ENCODE data around the gene TPI1. TPM values are rescaled to one million over a fixed set of nuclear protein-coding genes. Genes with fewer than 3 reads are reported as not detected.

TPI1 gene
- total and polyA plus RNA-seq, 2 of the 8 experiments (the other 6 are each of a cell fraction or from before 2014, with no cell fraction given) = 910 to 3,018 TPM

- peaks cover 0 to 6% (median 0%) of the 10 kb centered on the region in 4 experiments; a peak in 1 of 7 replicates for H3K4me1 ChIP-seq (replicated peaks in 1 of 4; ENCODE audit: control insufficient read depth in 3 of 4, insufficient read depth in 4 of 4, low read length in 3 of 4)
- H3K9ac ChIP-seq (replicated peaks in 1 of 4; ENCODE audit: extremely low read depth in 1 of 4, low read depth in 3 of 4, low read length in 3 of 4) = no peak overlapping the region
- CTCF ChIA-PET (ENCODE audit: partially characterized antibody) = interaction anchor here (1.4 to 19.8 kb wide), 3 partner anchors 14 to 77 kb away, joined by 5 to 292 read pairs (median 7); partner anchors contain the start of genes GNB3 and P3H3
- H2BK15ac ChIP-seq (ENCODE audit: low read length) = no peak overlapping the region
- no peak overlapping the region for H2AK5ac ChIP-seq (ENCODE audit: low read depth, low read length)
- WGBS, 2 experiments (ENCODE audit: extremely low coverage in 1 of 2, insufficient coverage in 1 of 2, insufficient read length in 1 of 2, insufficient replicate concordance in 2 of 2, low coverage in 1 of 2, low lambda C conversion rate in 2 of 2, missing lambda C conversion rate in 1 of 2) = 85% methylated on average over 2 of the region's 2 CpGs; no CpG with 5 or more reads in 1 of the 2 experiments
- H4K20me1 ChIP-seq (replicated peaks in 1 of 2; ENCODE audit: control insufficient read depth in 1 of 2, insufficient read depth in 2 of 2, low read length in 2 of 2) = peaks cover 0 to 5% of the 10 kb centered on the region in 2 experiments
- H3K14ac ChIP-seq (ENCODE audit: insufficient read length) = no peak overlapping the region
- no peak overlapping the region for H2BK5ac ChIP-seq (ENCODE audit: low read depth, low read length)
- peaks cover 2% of the 10 kb centered on the region for H3K79me1 ChIP-seq (ENCODE audit: low read depth, low read length)
- no peak overlapping the region for H2AFZ ChIP-seq (ENCODE audit: low read length)
- no peak overlapping the region for H3K4me3 ChIP-seq (ENCODE audit: extremely low read depth in 1 of 4, insufficient read depth in 2 of 4, low read depth in 3 of 4, low read length in 4 of 4)
- DNase-seq (ENCODE audit: low read depth in 1 of 2, low spot score in 2 of 2) = no peak
- H3K56ac ChIP-seq (replicated peaks; ENCODE audit: insufficient read length, low read depth, low read length) = no peak overlapping the region
- H3K27ac ChIP-seq (ENCODE audit: low read depth, low read length) = no peak overlapping the region
- no peak overlapping the region for H3K4me2 ChIP-seq (ENCODE audit: insufficient read depth in 1 of 2, low read depth in 2 of 2, low read length in 2 of 2)
- FAIRE-seq = no peak
- H3K23ac ChIP-seq (ENCODE audit: insufficient read length) = no peak overlapping the region
- no peaks in the 10 kb centered on the region for H3K9me3 ChIP-seq (ENCODE audit: insufficient read depth in 2 of 2, low read depth in 1 of 2, low read length in 1 of 2)
- no peak overlapping the region for H3K18ac ChIP-seq (ENCODE audit: extremely low read depth, low read length)
- H3K79me2 ChIP-seq (ENCODE audit: control insufficient read depth in 1 of 2, insufficient read depth in 2 of 2, low read length in 2 of 2) = peaks cover 0 to 9% of the 10 kb centered on the region in 2 experiments; a peak in 2 of 4 replicates
- no peak overlapping the region for H4K5ac ChIP-seq (ENCODE audit: insufficient read length, low read depth, low read length)
- H3K27me3 ChIP-seq (replicated peaks in 1 of 4; ENCODE audit: control insufficient read depth in 3 of 4, extremely low read depth in 1 of 4, insufficient read depth in 3 of 4, low read length in 3 of 4) = no peaks in the 10 kb centered on the region
- peaks cover 15 to 52% (median 40%) of the 10 kb centered on the region in 4 experiments; a peak in 7 of 8 replicates for H3K36me3 ChIP-seq (ENCODE audit: control insufficient read depth in 2 of 4, insufficient read depth in 4 of 4, low read length in 3 of 4)
- H2BK12ac ChIP-seq (ENCODE audit: low read depth, low read length) = no peak overlapping the region
- H4K8ac ChIP-seq (ENCODE audit: extremely low read depth, insufficient read depth, low read length) = no peak overlapping the region
- H3K23me2 ChIP-seq (ENCODE audit: low read depth, low read length) = peaks cover 11% of the 10 kb centered on the region
- no peak overlapping the region for H2BK120ac ChIP-seq (replicated peaks; ENCODE audit: low read depth, low read length)
- H4K91ac ChIP-seq (replicated peaks; ENCODE audit: insufficient read length, low read length) = no peak overlapping the region
- no peak overlapping the region for H2BK20ac ChIP-seq (ENCODE audit: low read length)
- no peak overlapping the region for H3K4ac ChIP-seq (replicated peaks; ENCODE audit: insufficient read length, low read depth, low read length)
- POLR2A ChIA-PET (ENCODE audit: partially characterized antibody) = interaction anchor here (0.5 to 25.7 kb wide), 3 partner anchors 16 to 328 kb away, joined by 3 to 588 read pairs (median 388); partner anchors contain the start of genes GNB3, GPR162, P3H3 and SPSB2
- no peak for TF ChIP-seq SP1 (IDR thresholded peaks at IDR 0.05; ENCODE audit: low read depth, low read length)
- TF ChIP-seq BRCA1 (IDR thresholded peaks at IDR 0.05; ENCODE audit: low read depth, low read length) = no peak
- no peak for TF ChIP-seq KDM5A (IDR thresholded peaks at IDR 0.05; ENCODE audit: low read length)
- no peak for TF ChIP-seq CREB1 (IDR thresholded peaks at IDR 0.05)
- no peak for TF ChIP-seq KDM4A (IDR thresholded peaks at IDR 0.05; ENCODE audit: low read depth, low read length, severe bottlenecking)
- TF ChIP-seq SRF (IDR thresholded peaks at IDR 0.05; ENCODE audit: low read depth, low read length) = no peak
- no peak for TF ChIP-seq TEAD4 (IDR thresholded peaks at IDR 0.05; ENCODE audit: low read depth, low read length)
- no peak for TF ChIP-seq ZNF274 (IDR thresholded peaks at IDR 0.05; ENCODE audit: borderline replicate concordance, extremely low read depth, low read length)
- TF ChIP-seq SAP30 (IDR thresholded peaks at IDR 0.05; ENCODE audit: insufficient read depth, insufficient replicate concordance, low read length) = no peak
- TF ChIP-seq TAF1 (IDR thresholded peaks at IDR 0.05; ENCODE audit: low read depth, low read length) = no peak
- TF ChIP-seq HDAC6 (IDR thresholded peaks at IDR 0.05; ENCODE audit: low read depth, low read length) = no peak
- no peak for TF ChIP-seq NRF1 (IDR thresholded peaks at IDR 0.05; ENCODE audit: low read depth, low read length)
- no peak for TF ChIP-seq SIX5 (IDR thresholded peaks at IDR 0.05; ENCODE audit: low read depth, low read length)
- no peak for TF ChIP-seq CBX8 (IDR thresholded peaks at IDR 0.05; ENCODE audit: borderline replicate concordance, low read depth, low read length)
These were observed 19.7 kb upstream of the TPI1 start for GRCh38 chr12:6847676-6848075.

All from H1 (cell line).